UCSD-AML1 (cell line): Measurements from ENCODE around the gene STXBP6.

Source experiments
- DNase-seq: peaks from one replicate; lab custom pipeline; 2025; ENCODE audit not compliant: unreplicated experiment; lab: John Stamatoyannopoulos, UW

Gene STXBP6

GRCh38 chr14:25052921-25053320, 3.0 kb upstream of the STXBP6 start:
- DNase-seq, result no peak

DNA sequence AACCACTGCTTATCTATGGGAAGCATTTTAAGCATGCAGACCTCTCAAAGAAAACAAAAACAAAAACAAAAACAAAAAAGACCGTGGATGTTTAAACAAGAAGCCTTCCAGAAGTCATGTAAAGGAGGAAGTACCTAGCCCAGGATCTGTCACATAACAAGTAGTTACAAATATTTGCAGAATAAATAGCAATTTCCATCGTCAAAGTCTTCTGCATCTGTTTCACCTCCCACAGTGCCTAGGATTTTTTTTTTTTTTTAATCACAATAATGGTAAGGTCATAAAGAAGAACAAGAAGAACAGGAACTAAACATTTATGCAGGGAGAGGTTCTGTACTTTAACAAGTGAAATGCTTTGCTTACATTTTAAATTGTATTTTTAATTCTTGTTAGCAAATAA, 2.4 kb upstream of the STXBP6 start:
- DNase-seq, result no peak

DNA sequence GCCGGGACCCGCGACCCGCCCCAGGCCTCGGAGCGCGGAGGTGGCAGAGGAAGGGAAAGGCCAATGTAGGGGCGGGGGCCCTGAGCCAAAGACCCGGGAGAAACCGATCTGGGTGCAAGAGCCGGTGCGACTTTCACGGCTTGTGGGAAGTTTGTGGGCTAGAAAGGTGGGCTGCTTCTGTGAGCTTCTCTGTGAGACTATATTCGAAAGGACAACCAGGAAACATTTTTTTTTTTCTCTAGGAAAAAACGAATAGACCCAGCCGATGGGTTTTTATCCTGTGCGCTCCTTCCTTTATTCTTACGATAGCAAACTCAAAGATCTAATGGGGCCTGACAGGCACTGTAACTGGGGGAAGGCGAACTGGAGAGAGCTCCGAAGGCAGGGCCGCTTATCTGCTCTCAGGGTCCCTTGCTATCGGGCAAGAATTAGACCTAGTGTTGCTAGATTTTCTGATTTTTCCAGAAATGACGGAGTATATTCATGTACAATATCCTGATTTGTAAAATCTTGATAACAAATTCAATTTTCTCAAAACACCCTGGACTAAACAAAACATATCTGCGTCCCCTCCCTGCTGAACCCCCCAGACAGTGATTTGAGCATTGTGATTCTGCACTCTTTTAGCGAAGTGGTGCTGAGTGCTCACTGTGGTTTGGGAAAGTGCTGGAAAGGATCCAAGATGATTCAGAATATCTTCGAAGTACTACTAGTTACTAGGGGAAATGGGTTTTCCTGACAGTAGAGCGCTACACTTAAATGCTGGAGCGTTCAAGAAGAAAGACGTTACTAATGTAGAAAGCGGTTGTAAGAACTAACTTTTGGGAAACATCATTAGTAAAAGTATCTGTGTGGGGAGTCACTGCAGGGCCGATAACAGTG, 563 bp upstream of the STXBP6 start:
- no peak for DNase-seq

GRCh38 chr14:25049093-25049567, 817 bp downstream of the STXBP6 start:
- DNase-seq, result no peak

DNA sequence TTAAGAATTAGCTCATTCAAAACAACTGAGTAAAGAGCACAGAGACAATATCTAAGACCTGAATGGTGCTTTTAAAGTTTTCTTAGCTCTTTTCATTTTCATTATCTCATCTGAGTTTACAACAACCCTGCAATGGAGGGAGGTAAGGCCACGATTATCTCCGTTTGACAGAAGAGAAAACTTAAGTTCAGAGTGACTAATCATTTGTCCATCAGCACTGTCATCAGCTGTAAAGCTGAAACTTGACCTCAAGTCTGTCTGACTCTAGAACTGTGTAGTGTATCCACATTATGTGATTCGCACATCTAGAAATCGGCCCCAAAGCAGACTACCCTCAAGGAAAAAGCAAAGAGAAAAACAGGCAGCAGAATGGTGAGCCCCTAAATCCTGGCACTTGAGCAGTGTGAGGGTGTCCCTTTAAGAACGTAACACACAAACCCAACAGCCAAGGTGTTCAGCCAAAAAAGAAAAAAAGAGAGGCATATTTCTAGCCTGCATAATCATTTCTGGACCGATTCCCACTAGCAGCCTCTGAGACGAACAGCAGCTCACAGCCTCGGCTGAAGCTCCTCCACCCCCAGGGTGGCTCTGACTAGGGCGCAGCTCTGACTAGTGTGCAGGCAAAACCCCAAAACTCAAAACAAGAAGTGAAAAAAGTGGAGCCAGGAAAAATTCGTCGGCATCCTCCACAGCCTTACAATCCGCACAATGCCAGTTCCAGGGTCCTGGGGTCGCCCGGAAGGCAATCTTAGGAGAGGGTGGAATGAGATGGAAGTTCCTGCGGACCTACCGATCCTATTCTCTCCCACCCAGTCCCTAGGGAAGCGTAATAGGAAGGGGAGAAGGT, 1.6 kb downstream of the STXBP6 start:
- DNase-seq, result no peak

DNA sequence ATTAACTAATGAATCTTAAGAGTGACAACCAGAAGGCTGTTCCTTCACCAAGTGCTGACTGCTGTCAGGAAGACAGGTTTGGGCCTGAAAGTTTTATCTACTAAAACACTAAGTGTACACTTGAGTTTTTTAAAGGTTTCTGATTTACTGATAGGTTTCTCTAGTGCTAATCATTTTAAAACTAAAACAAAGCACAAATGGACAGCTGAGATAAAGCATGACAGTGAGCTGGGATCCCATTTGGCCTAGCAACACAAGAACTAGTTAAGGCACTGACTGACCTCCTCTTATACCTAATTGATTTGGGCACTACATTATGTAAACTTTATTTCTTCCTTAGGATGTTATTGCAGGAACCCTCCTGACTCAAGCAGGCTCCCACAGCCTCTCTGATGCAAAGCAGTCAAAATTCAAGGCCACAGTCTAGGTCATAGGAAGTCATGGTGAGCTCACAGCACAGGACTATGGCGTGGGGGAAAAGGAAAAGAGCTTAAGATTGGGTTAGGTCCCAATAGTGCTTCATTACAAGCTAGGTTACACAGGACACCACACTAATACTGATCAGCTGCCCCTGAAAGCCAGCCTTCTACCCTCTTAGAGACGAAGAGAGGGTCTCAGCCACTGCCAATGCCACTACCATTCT, 3.5 kb downstream of the STXBP6 start:
- DNase-seq, result no peak

- no peak for DNase-seq
Observed at GRCh38 chr14:25044106-25044698, 5.7 kb downstream of the STXBP6 start.

DNA sequence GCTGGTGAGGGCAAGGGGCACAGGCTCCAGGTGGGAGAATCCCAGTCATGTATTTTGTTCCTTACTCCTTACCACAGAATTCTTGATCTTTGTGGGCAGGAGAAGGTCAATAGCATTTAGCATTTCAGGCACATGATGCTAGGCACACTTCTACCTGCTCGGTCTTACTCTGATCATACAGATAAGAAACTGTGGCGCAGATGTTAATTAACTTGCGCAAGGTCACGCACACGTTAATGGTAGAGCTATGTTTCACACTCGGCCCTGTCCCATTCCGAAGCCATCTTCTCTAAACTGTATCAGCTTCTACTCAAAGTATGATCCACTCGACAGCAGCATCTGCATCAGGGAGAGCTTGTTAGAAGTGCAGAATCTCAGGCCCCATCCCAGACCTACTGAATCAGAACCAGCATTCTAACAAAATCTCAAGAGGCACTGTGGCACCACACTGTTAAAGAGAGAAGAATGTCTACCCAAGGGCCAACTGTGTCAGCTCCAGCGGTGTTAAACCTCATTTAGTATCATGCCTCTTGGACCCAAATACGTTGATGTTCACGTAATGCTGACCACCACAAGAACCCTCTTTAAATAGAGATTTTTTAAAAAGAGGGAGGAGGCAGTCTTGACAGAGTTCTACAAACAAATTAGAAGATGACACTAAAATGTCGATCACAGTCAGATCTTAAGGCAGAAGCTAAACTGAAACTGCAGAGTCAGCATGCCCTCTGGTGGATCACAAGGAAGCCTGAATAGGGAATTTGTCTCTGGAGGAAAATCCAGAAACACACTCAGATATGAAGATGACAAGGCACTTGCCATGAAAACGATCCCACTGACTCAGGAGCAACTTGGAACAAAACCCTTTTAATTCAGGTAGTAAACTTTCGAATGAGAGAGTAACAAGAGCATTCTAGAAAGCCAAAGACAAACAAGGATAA, 7.3 kb downstream of the STXBP6 start:
- DNase-seq, result no peak

DNA sequence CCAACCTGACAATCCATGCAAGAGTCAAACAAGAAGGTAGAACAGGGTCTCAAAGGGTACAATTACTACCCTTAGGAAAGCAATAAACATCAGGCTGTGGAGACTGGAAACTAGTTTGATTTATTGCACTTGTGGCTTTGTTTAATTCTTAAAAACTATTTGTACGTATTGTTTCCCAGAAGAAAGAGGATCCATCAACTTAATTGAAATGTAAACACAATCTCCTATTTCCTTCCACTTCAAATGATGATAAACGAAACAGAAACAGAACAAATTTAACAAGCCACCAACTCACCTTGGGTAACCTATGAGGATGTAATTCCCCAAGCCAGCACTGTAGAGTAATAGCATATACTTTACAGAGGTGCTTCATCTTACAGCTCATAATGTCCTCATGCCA, 8.0 kb downstream of the STXBP6 start:
- no peak for DNase-seq

GRCh38 chr14:25041484-25041883, 8.5 kb downstream of the STXBP6 start:
- no peak for DNase-seq

DNA sequence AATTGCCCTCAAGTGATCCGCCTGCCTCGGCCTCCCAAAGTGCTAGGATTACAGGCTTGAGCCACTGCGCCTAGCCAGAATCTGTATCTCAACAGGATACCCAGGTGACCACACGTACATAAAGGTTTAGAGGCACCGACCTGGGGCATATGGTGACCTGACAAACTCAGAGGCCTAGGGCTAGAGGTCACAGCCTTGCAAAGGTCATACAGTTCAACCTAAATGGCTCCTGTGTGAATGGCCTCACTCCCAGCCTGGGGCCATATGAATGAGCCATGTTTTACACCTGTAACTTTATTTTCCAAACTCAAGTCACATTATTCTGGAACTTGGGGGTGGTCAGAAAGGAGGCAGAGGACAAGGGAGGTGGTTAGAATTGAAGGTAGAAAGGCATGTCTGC, 10.0 kb downstream of the STXBP6 start:
- DNase-seq, result no peak

DNA sequence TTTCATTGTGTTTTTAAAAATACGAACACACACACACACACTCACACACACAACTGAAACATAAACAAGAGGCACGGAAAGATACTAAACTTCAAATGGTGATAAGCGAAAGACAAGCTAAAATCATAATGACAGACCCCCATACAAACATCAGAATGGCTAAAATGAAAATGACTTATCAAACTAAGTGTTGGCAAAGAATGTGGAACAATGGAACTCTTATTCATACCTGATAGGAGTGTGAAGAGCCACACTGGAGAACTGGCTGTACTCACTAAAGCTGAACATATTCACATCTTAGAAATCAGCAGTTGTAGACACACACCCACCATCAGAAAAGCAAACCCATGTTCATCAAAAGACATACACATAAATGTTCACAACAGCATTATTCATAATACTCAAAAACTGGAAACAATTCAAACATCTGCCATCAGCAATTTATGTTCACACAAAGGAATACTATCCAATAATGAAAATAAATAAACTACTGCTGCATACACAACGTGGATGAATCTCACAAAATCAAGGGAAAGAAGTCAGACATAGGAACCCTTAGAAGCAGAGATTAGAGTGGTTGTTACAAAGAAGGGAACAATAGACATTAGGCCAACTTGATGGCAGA, 11.8 kb downstream of the STXBP6 start:
- no peak for DNase-seq

GRCh38 chr14:25037032-25037431, 12.9 kb downstream of the STXBP6 start:
- no peak for DNase-seq

DNA sequence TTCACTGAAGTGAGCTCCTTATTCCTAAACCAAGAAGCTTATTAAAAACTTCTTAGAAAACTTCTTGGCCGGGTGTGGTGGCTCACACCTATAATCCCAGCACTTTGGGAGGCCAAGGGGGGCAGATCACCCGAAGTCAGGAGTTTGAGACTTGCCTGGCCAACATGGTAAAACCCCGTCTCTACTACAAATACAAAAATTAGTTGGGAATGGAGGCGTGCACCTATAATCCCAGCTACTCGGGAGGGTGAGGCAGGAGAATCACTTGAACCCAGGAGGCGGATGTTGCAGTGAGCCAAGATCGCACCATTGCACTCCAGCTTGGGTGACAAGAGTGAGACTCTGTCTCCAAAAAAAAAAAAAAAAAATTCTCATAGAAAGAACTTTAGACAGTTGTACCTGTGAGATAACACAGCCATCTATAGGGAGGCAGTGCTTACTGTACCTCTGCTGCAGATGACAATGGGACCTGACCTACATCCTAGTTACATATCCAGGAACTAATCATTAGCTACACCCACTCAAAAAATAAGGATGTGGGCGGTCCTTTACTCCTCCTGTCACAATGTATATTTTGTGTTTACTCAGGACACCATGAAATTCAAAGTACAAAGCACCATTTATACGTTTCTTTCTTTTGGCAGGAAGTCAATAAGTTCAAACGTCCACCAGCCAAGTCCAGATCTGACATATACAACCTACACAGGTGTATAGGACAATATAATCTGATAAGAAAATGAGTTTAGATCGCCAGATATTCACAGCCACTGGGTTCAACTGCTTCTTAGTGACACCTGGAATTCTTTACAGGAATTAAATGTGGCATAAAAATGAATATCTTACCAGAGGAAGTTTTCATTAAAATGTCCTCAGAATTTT, 14.9 kb downstream of the STXBP6 start:
- DNase-seq, result no peak

DNA sequence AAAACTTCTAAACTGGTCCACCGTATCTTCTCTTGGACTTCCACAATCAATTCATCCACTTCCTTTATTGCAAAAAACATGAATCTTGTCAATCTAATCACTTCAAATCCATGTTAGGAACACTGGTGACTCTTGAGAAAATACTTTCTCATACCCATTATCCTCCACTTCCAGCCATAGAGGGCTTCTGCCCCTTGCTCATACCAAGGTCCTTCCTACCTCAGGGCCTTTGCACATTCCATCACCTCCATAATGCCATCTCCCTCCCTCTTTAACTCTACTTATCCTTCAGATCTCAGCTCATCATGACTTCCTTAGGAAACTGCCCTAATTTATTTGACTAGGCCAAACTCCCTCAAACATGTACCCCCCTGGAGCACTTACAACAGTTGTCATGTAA, 16.6 kb downstream of the STXBP6 start:
- DNase-seq, result no peak

GRCh38 chr14:25032092-25032784, 17.7 kb downstream of the STXBP6 start:
- DNase-seq, result no peak

- DNase-seq, result no peak
Observed at GRCh38 chr14:25026476-25027137, 23.3 kb downstream of the STXBP6 start.
